GM20000 (cell line): ENCODE measurements around the gene IBTK.

Experiments used
- DNase-seq: peaks from one replicate; pipeline ENCODE4 v3.0.0; 2012; ENCODE audit warnings: low spot score
- CTCF ChIP-seq: IDR thresholded peaks from 2 replicates; pipeline ENCODE4 v1.5.1; 2012; ENCODE audit warnings: mild to moderate bottlenecking, control low read depth; ENCODE audit errors: extremely low read depth, missing control alignments

The IBTK gene

GRCh38 chr6:82196161-82196560 is 51.4 kb downstream of the IBTK start:
- no peak for TF ChIP-seq CTCF
- no peak for DNase-seq

- no peak for DNase-seq
- no peak for TF ChIP-seq CTCF
These were observed 51.9 kb downstream of the IBTK start for GRCh38 chr6:82195619-82196018.

- no peak for DNase-seq
- TF ChIP-seq CTCF, result no peak
These were observed 61.5 kb downstream of the IBTK start for GRCh38 chr6:82185948-82186535.

- no peak for TF ChIP-seq CTCF
- DNase-seq, result no peak
These were observed 63.8 kb downstream of the IBTK start for GRCh38 chr6:82183642-82184282.

GRCh38 chr6:82182756-82183155 is 64.8 kb downstream of the IBTK start:
- peak; percentile 3 for DNase-seq
- TF ChIP-seq CTCF, result no peak

GRCh38 chr6:82179415-82179814 is 68.1 kb downstream of the IBTK start:
- TF ChIP-seq CTCF, result no peak
- no peak for DNase-seq

- no peak for DNase-seq
These were observed 68.8 kb downstream of the IBTK start for GRCh38 chr6:82178759-82179112.

More at GRCh38 chr6:82178759-82179112, 68.8 kb downstream of the IBTK start:
- no peak for TF ChIP-seq CTCF
